ENCODE data around the gene DCLK1. TPM values are rescaled to one million over a fixed set of nuclear protein-coding genes. Genes with fewer than 3 reads are reported as not detected.

DCLK1 gene
- total RNA-seq, 2 donors from 2014 or later: 3.8 to 3.9 TPM

- no peak overlapping the region for H3K4me3 ChIP-seq
- DNase-seq (ENCODE audit: low spot score): no peak
- H3K36me3 ChIP-seq: no peaks in the 10 kb centered on the region
- 33% methylated on average over 1 of the region's 1 CpG for WGBS
- H3K27ac ChIP-seq: no peak overlapping the region
- no peaks in the 10 kb centered on the region for H3K27me3 ChIP-seq (replicated peaks; ENCODE audit: insufficient read depth)
- intact Hi-C loops (cut with DNase I): loop anchor here (10.0 kb wide), 1 partner anchor 117 kb away; no protein-coding TSS in a partner anchor
- no peaks in the 10 kb centered on the region for H3K4me1 ChIP-seq (replicated peaks)
- TF ChIP-seq CTCF (IDR thresholded peaks at IDR 0.05) (no peak), POLR2AphosphoS5 (IDR thresholded peaks at IDR 0.05) (no peak), POLR2A (IDR thresholded peaks at IDR 0.05) (no peak)
- no peaks in the 10 kb centered on the region for H3K9me3 ChIP-seq
These were observed 26.3 kb upstream of the DCLK1 start for GRCh38 chr13:36157480-36157879.

- intact Hi-C loops (cut with DNase I): loop anchor here (10.0 kb wide), 1 partner anchor 120 kb away; no protein-coding TSS in a partner anchor
- H3K9me3 ChIP-seq: no peaks in the 10 kb centered on the region
These were observed 23.5 kb upstream of the DCLK1 start for GRCh38 chr13:36154567-36155291.

DNA sequence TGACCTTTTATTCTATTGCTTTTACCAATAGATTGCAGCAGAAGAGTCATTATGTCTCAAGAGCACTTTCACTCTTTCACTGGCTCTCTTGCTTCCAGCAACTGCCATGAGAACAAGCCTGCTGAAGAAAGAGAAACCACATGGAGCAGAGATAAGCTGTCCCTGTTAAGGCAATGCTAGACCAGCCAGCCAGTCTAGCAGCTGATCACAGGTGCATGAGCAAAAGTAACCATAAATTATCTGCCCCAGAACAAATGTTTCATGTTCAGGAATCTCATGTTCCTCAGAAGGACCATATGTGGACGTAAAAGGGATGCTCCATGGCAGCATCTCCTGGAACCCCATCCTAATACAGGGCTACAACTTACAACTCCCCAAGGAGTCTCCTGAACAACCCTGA is 20.4 kb upstream of the DCLK1 start:
- TF ChIP-seq POLR2A (IDR thresholded peaks at IDR 0.05): no peak
- no peak for TF ChIP-seq CTCF (IDR thresholded peaks at IDR 0.05)
- no peak for TF ChIP-seq POLR2AphosphoS5 (IDR thresholded peaks at IDR 0.05)
- intact Hi-C loops (cut with DNase I): loop anchor here (10.0 kb wide), 1 partner anchor 123 kb away; no protein-coding TSS in a partner anchor
- no peaks in the 10 kb centered on the region for H3K27me3 ChIP-seq (replicated peaks; ENCODE audit: insufficient read depth)
- no peak overlapping the region for H3K27ac ChIP-seq
- H3K4me3 ChIP-seq: no peak overlapping the region
- DNase-seq (ENCODE audit: low spot score): no peak
- no peaks in the 10 kb centered on the region for H3K4me1 ChIP-seq (replicated peaks)
- WGBS: 93% methylated on average over 1 of the region's 1 CpG
- H3K9me3 ChIP-seq: no peaks in the 10 kb centered on the region
- H3K36me3 ChIP-seq: no peaks in the 10 kb centered on the region

More at GRCh38 chr13:36154567-36155291, 23.5 kb upstream of the DCLK1 start:
- no peak for DNase-seq (ENCODE audit: low spot score)
- 7% methylated on average over 35 of the region's 35 CpGs for WGBS
- Histone ChIP-seq H3K4me3 (no peak overlapping the region), H3K4me1 (replicated peaks) (no peaks in the 10 kb centered on the region), H3K27ac (no peak overlapping the region), H3K36me3 (no peaks in the 10 kb centered on the region), H3K27me3 (replicated peaks; ENCODE audit: insufficient read depth) (no peaks in the 10 kb centered on the region)
- TF ChIP-seq POLR2AphosphoS5 (IDR thresholded peaks at IDR 0.05): no peak
- TF ChIP-seq CTCF (IDR thresholded peaks at IDR 0.05): no peak
- TF ChIP-seq POLR2A (IDR thresholded peaks at IDR 0.05): no peak

DNA sequence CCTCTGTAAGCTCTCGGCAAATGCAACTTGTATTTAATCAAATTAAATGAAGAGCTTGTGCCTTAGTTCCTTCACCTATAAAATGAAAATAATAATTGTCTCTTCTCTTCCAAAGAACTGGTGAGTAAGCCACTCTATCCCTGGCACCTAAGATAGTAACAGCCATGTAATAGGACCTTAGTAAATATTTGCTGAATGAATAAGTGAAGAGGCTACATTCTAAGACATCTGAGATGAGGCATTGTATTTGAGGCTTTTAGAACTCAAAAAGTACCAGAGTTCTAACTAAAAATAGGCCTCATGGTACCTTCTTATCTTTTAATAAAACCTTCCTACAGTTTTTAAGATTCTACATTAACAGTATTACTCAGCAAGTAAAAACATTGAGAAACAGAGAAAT is 17.3 kb upstream of the DCLK1 start:
- no peaks in the 10 kb centered on the region for H3K36me3 ChIP-seq
- intact Hi-C loops (cut with DNase I): no loop called here
- no peaks in the 10 kb centered on the region for H3K27me3 ChIP-seq (replicated peaks; ENCODE audit: insufficient read depth)
- no peaks in the 10 kb centered on the region for H3K9me3 ChIP-seq
- TF ChIP-seq CTCF (IDR thresholded peaks at IDR 0.05) (no peak), POLR2A (IDR thresholded peaks at IDR 0.05) (no peak), POLR2AphosphoS5 (IDR thresholded peaks at IDR 0.05) (no peak)
- no peak overlapping the region for H3K27ac ChIP-seq
- no peak overlapping the region for H3K4me3 ChIP-seq
- WGBS: 59% methylated on average over 1 of the region's 1 CpG
- no peak for DNase-seq (ENCODE audit: low spot score)
- H3K4me1 ChIP-seq (replicated peaks): no peaks in the 10 kb centered on the region

- Histone ChIP-seq H3K27me3 (replicated peaks; ENCODE audit: insufficient read depth) (no peaks in the 10 kb centered on the region), H3K4me3 (no peak overlapping the region), H3K4me1 (replicated peaks) (no peaks in the 10 kb centered on the region), H3K9me3 (no peaks in the 10 kb centered on the region), H3K27ac (no peak overlapping the region), H3K36me3 (no peaks in the 10 kb centered on the region)
- intact Hi-C loops (cut with DNase I): no loop called here
- WGBS: 92% methylated on average over 3 of the region's 3 CpGs
- DNase-seq (ENCODE audit: low spot score): no peak
- TF ChIP-seq CTCF (IDR thresholded peaks at IDR 0.05): no peak
- TF ChIP-seq POLR2A (IDR thresholded peaks at IDR 0.05): no peak
- TF ChIP-seq POLR2AphosphoS5 (IDR thresholded peaks at IDR 0.05): no peak
These were observed 16.1 kb upstream of the DCLK1 start for GRCh38 chr13:36147330-36147729.

Measured in prostate gland (tissue), 2 donors.